ENCODE measurements around the gene ROR2. TPM values are rescaled to one million over a fixed set of nuclear protein-coding genes. Genes with fewer than 3 reads are reported as not detected.
"Not testable (repeated sequence)": the region's sequence is repeated elsewhere in the genome, so short reads cannot be mapped to it uniquely, and the experiment has no call there.

ROR2 gene
- total RNA-seq, 1 donor, result 0.27 TPM

- DNase-seq (ENCODE audit: low read depth in 2 of 3, low spot score in 2 of 3), result no peak
Observed at GRCh38 chr9:91807643-91808246, 142.3 kb downstream of the ROR2 start.

- DNase-seq (ENCODE audit: low read depth in 2 of 3, low spot score in 2 of 3), result no peak
Observed at GRCh38 chr9:91805031-91805430, 145.0 kb downstream of the ROR2 start.

GRCh38 chr9:91803970-91804752 lies 145.9 kb downstream of the ROR2 start:
- DNase-seq (ENCODE audit: low read depth in 2 of 3, low spot score in 2 of 3), result no peak

GRCh38 chr9:91803151-91803940 lies 146.7 kb downstream of the ROR2 start:
- no peak for DNase-seq (ENCODE audit: low read depth in 2 of 3, low spot score in 2 of 3)

- no peak for DNase-seq (ENCODE audit: low read depth in 2 of 3, low spot score in 2 of 3)
Observed at GRCh38 chr9:91802391-91802790, 147.6 kb downstream of the ROR2 start.

- DNase-seq (ENCODE audit: low read depth in 2 of 3, low spot score in 2 of 3), result no peak
Observed at GRCh38 chr9:91800473-91801030, 149.5 kb downstream of the ROR2 start.

GRCh38 chr9:91799113-91799744 lies 150.8 kb downstream of the ROR2 start:
- DNase-seq (ENCODE audit: low read depth in 2 of 3, low spot score in 2 of 3), result no peak

GRCh38 chr9:91798273-91799112 lies 151.5 kb downstream of the ROR2 start:
- DNase-seq (ENCODE audit: low read depth in 2 of 3, low spot score in 2 of 3), result not testable (repeated sequence)

- DNase-seq (ENCODE audit: low read depth in 2 of 3, low spot score in 2 of 3), result not testable (repeated sequence)
Observed at GRCh38 chr9:91797517-91797916, 152.5 kb downstream of the ROR2 start.

GRCh38 chr9:91796516-91796915 lies 153.5 kb downstream of the ROR2 start:
- not testable (repeated sequence) for DNase-seq (ENCODE audit: low read depth in 2 of 3, low spot score in 2 of 3)

GRCh38 chr9:91795598-91796241 lies 154.3 kb downstream of the ROR2 start:
- DNase-seq (ENCODE audit: low read depth in 2 of 3, low spot score in 2 of 3), result no peak

GRCh38 chr9:91793371-91793770 lies 156.7 kb downstream of the ROR2 start:
- not testable (repeated sequence) for DNase-seq (ENCODE audit: low read depth in 2 of 3, low spot score in 2 of 3)

GRCh38 chr9:91790917-91791316 lies 159.1 kb downstream of the ROR2 start:
- DNase-seq (ENCODE audit: low read depth in 2 of 3, low spot score in 2 of 3), result no peak

GRCh38 chr9:91789941-91790340 lies 160.1 kb downstream of the ROR2 start:
- no peak for DNase-seq (ENCODE audit: low read depth in 2 of 3, low spot score in 2 of 3)

- no peak for DNase-seq (ENCODE audit: low read depth in 2 of 3, low spot score in 2 of 3)
Observed at GRCh38 chr9:91787931-91788330, 162.1 kb downstream of the ROR2 start.

GRCh38 chr9:91786132-91786896 lies 163.7 kb downstream of the ROR2 start:
- DNase-seq (ENCODE audit: low read depth in 2 of 3, low spot score in 2 of 3), result no peak

- no peak for DNase-seq (ENCODE audit: low read depth in 2 of 3, low spot score in 2 of 3)
Observed at GRCh38 chr9:91785447-91785842, 164.6 kb downstream of the ROR2 start.

- DNase-seq (ENCODE audit: low read depth in 2 of 3, low spot score in 2 of 3), result no peak
Observed at GRCh38 chr9:91784673-91785446, 165.2 kb downstream of the ROR2 start.
